Stimulated activated CD4-positive, alpha-beta T cell treated with anti-CD3 and anti-CD28 coated beads, Interleukin-2, amount 100 ng/mL, for 48 hours (primary cell): ENCODE measurements around the gene C10orf105.

Experiments
- DNase-seq, 2 donors: peaks; one replicate each; pipeline ENCODE4 v3.0.0-alpha.2; 2020

Gene C10orf105

GRCh38 chr10:71737001-71737833, 17.6 kb upstream of the C10orf105 start:
- DNase-seq = no peak

- DNase-seq = no peak
Measured at GRCh38 chr10:71736570-71736952, 17.0 kb upstream of the C10orf105 start.

DNA sequence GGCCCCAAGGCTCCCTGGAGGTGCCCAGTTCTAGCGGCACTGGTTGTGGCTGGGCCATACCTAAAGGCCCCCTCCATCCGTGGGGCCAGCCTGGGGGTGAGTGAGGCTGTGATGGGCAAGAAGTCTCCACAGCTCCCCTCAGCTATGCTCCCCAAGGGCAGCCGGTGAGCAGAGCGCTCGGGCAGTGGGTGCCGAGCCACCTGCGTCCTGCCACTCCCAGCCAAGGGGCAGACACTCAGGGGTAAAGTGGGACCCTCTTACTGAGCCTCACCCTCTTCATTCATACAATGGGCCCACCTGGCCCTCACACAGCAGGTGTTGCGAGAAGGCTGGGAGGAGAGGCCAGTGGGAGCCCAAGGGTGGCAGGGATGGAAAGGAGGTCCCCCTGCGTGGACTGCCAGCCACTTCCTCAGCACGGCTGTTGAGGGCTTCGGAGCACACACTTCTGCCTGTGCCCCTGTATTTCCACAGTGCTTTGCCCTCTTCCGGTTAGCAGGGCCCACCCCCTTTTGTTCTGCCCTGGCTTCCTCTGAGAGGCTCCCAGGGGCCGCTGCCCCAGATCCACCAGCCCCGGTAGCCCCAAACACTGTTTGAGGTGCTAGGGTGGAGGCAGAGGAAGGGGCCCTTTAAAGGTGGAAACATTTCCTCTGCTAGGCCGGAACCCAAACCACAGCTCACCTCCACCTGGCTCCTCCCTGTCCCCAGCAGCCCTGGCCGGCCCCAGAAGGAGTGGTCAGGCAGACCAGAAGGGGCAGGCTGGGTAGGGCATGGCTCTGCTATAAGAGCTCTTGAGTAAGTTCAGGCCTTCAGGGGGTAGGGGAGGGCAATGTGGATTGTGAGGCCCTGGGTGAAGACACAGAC, 16.4 kb upstream of the C10orf105 start:
- no peak for DNase-seq

DNA sequence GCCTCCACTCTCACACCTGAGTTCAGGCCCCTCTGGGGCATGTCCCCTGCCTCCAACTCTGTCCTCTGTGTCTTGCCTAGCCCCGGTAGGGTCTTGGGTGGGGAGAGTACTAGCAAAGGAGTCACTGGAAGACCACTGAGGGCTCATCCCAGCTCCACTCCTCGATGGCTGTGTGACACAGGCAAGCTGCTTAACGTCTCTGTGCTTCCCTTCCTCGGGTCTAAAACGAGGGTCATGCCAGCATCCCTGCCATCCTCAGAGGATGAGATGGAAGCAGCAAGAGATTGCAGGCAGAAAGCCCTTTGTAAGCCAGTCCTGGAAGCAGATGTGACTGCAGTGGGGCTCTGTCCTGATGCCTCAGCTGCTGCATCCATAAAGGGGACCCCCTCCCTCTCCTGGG, 15.2 kb upstream of the C10orf105 start:
- no peak for DNase-seq

DNA sequence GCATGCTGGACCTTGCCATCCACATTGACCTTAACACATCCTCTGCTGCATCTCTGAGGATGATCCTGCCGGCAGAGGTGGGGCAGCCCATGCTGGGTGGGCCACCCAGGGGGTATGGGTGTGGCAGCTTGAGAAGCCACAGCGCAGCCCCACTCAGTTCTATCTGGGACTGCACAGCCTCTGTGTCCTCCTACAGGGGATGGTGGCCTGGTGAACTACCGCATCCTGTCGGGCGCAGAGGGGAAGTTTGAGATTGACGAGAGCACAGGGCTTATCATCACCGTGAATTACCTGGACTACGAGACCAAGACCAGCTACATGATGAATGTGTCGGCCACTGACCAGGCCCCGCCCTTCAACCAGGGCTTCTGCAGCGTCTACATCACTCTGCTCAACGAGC, 12.2 kb upstream of the C10orf105 start:
- DNase-seq = no peak

DNA sequence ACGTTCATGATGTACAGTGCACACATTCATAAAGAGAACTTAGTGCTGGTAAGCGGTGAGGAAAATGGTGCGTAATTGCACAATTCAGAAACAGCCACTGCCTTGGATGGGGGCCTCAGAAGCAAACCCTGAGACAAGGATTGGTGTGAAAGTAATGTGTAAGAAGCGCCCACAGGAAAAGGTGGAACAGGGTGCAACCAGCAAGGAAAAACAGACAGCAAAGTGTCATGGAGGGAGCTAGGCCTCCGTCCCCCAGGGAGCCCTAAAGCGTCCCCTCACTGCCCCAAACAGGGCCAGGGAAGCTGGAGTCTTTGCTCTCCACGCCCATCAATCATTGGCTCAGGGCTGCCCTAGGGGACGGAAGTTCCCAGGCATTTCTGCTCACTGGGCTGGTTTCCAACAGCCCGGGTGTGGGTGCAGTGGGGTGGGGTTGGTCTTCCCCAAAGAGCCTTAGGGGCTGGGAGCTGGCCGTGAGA, 9.6 kb upstream of the C10orf105 start:
- no peak for DNase-seq

DNA sequence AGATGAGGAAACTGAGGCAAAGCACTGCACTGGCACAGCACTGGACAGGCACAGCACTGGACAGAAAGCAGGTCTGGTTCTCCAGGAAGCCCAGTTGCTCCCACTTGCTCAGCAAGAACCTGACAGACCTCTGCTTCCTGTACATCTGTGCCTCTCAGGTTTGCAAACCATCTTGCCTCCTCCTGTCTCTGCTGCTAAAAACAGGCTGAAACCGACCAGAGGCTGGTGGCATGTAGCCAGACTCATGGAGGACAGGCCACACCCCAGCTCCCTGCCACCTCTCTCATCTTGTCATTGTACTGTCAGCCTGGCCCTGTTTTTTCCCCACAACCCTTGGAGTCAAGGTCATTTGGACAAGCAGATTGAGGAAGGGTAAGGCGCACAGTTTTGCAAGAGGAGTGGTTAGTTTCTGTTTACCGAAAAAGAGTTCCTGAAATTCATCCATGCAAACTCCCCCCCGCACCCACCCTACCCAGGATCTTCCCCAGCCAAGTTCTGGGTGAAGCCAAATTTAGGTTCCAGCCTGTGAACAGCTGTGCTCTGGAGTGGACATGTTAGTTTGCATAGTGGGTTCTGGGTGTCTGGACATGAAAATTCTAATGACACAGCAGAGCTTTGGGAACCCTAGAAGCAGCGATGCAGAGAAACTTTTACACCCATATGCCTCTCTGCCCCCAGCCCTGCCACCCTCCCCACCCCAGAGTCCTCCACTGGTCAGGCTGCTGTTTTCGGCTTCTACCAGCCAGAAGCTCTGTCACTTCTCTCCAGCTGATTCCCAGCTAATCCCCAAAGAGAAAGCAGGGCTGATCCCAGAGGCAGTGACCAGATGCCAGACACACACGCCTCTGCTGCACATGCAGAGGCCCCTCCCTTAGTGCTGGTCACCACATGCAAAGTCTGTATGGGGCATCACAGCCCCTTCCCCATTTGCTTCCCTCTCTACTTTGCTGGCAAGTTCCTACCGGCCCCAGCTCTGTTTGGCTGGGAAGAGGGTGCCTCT, 8.5 kb upstream of the C10orf105 start:
- no peak for DNase-seq

DNA sequence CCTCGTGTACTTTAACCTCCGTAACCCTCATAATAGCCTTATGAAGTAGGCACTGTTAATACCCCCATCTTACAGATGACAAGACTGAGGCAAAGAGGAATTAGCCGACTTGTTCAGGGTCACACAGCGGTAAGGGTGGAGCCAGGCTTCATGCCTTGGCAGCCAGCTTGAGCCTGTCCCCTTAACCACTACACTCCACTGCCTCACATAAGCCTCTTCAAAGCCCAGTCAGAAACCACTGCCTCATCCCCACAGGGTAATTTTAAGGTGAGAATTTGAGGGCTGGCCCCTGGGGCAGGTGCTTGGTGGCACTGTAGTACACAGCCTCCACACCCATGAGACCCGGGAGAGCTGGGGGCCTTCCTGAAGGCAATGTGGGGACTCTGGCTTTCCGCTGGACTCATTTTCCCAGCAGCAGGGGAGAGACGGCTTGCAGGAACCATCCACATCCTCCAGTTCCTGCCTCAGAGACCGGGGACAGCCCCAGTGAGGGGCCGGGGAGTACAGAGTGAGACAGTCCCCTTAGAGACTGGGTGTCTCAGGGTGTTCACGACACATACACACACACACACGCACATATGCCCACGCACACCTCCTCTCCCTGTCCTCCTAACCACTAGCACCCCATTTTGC, 7.6 kb upstream of the C10orf105 start:
- DNase-seq = no peak

DNA sequence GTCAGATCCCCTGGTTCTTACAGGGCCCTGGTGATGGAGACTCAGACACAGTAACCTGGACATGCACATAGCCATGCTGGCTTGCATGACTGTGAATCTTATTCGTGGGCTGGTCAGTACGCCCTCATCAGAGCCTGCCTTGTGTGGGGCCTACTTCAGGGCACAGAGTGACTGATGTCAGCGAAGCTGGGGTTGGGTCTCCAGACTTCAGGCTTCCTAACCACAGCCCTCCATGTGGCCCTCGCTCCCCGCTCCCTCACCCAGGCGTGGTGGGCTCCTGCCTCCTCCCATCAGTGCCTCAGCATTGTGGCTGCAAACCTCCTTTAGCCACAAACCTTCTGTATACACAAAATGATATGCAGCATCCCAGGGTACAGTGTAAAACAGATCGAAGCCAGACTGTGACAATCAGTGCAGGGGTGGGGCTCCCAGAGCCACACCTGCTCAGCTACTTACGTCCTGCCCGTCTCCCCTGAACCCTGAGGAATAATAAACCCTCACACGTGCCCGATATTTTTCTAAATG, 7.1 kb upstream of the C10orf105 start:
- DNase-seq = no peak

- DNase-seq = peak; percentile 65 to 76
Measured at GRCh38 chr10:71725998-71726579, 6.5 kb upstream of the C10orf105 start.

GRCh38 chr10:71725249-71725648, 5.7 kb upstream of the C10orf105 start:
- no peak for DNase-seq

- no peak for DNase-seq
Measured at GRCh38 chr10:71724539-71724938, 5.0 kb upstream of the C10orf105 start.

- DNase-seq = no peak
Measured at GRCh38 chr10:71723311-71723710, 3.7 kb upstream of the C10orf105 start.

DNA sequence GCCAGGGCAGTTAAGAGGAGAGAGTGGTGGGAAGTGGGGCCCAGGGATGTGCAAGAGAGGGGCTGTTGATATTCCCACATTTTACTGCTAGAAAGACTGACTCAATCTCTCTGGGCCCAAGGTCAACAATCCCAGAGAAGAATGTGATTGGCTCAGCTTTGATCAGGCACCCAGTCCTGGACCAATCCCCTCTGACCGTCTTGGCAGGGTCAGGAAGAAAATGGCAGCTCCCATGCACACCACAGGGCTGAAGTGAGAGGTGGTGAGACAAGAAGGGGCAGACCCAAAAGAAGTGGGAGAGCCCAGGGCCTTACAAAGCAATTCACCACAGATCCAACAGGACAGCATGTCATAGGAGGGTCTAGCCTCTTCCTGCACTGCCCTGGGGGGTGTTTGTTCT, 3.3 kb upstream of the C10orf105 start:
- DNase-seq = no peak

DNA sequence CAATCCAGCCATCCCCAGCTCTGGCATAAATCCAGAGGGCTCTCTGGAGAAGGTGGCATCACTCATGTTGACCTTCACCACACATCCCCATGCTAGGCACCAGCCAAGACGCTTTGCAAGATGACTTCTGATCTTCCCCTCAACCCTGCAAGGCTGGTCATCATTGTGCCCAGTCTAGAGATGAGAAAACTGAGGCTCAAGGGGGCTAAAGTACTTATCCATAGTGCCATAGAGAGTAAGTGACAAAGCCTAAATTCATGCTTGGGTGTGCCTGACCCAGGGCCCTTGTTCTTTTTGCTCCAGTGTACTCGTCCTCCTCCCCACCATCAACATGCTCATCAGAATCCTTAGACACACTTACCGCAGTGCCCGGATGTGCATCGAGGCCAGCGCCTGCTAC, 1.7 kb upstream of the C10orf105 start:
- DNase-seq = no peak

DNA sequence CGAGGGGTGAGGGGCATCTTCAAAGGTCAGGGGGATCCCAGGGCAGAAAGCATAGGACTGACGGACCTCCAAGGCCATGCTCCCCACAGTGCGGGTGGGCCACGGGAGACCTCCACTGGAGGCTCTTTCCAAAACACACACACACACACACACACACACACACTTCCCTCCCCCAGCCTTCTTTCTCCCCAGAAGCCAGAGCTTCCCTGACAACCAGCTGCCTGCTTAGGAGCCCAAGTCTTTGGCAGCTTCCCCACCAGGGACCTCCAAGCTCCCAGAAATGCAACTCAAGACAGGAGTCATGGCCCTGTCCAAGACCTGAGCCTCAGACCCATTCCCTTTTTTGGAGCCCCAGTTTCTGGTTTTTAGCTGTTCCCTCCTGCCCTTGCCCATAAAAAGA, 710 bp upstream of the C10orf105 start:
- no peak for DNase-seq

DNA sequence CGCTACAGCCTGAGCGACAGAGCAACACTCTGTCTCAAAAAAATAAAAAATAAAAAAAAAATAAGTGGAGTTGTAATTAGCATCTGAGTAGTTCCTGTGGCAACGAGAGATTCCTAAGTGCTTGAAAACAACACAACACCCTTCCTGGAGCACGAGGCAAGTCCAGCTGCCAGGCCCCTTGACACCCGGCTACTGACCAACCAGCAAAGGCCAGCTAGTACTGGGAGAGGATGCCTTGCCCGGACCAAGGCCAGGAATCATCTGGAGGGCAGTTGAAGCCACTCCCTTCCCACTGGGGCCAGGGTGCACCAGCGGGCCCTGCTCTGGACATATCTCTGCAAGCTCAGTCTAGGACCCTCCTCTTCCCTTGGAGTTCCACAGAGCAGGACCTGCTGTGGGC, 536 bp downstream of the C10orf105 start:
- DNase-seq = no peak

GRCh38 chr10:71718165-71718698, 1.3 kb downstream of the C10orf105 start:
- no peak for DNase-seq

DNA sequence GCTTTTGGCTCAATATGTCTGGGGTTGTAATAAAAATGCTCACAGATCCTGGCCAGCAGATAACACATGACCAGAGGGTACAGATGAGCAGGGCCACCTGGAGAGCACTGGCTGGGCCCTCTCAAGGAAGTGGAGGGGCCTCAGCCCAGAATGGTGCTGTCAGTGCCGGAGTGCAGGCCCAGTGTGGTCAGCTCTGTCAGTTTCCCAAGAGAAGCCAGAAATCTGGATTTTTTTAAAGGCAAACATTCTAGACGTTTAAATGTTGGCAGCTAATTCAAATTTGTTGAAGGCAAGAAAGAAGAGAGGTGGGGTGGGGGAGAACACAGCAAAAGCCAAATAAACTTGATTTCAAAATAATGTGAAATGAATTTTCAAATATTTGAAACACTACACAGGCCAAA, 2.0 kb downstream of the C10orf105 start:
- no peak for DNase-seq

DNA sequence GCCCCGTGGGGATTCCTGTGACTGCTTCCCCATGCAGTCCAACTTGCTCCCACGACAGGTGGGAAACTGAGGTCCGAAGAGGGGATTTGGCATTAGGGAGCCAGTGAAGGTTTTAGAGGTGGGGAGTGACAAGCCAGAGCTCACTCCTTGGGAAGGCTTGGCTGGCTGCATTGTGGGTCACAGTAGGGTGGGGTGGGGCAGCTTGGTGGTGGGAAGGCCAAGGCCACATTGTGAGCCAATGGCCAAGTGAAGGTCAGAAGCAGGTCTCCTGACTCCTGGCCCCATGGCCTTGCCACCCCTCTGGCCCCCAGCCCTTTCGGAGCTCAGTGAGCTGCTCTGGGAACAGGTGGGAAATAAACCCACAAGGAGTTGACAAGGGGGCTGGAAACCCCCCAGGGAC, 2.5 kb downstream of the C10orf105 start:
- DNase-seq = no peak

- DNase-seq = no peak
Measured at GRCh38 chr10:71716426-71716825, 3.2 kb downstream of the C10orf105 start.
